Ovary (tissue), 9 donors: ENCODE data around the gene TAF11L7. TPM values are rescaled to one million over a fixed set of nuclear protein-coding genes. Genes with fewer than 3 reads are reported as not detected.
"Not testable (repeated sequence)": the region's sequence is repeated elsewhere in the genome, so short reads cannot be mapped to it uniquely, and the experiment has no call there.

Experiments used
- DNase-seq, 5 donors: peaks; one replicate each; pipeline ENCODE4 v3.0.0-alpha.2; 2019 to 2020
- H3K27ac ChIP-seq, 2 donors: fragments of 200-600 bp; one replicate each; pipeline versions ENCODE4 v1.5.1 to v1.8.0; 2019 to 2022
- H3K27me3 ChIP-seq: fragments of 200-600 bp; one replicate; pipeline ENCODE4 v1.8.0; 2022
- H3K36me3 ChIP-seq: fragments of 200-600 bp; sonication (generic); one replicate; pipeline ENCODE4 v1.5.1; 2019
- H3K4me1 ChIP-seq: one replicate; pipeline ENCODE4 v1.8.1; 2013; ENCODE audit warnings: mild to moderate bottlenecking, moderate library complexity; ENCODE audit not compliant: insufficient read depth
- H3K4me3 ChIP-seq: fragments of 200-600 bp; sonication (generic); one replicate; pipeline ENCODE4 v1.5.1; 2017
- H3K9me3 ChIP-seq, 2 donors: fragments of 200-600 bp in 1 of 2; sonication (generic) in 1 of 2; one replicate each; pipeline versions ENCODE4 v1.5.1 to v1.8.1; 2013 to 2019; ENCODE audit warnings: mild to moderate bottlenecking in 1 of 2, moderate library complexity in 1 of 2
- WGBS, 3 donors: extraction: QIAGEN DNeasy Blood & Tissue Kit in 1 of 3; methylation state at CpG; one replicate each; pipeline versions ENCODE4 v1.1.5 to v1.1.7; 2013 to 2017; 5-methylcytosine and 5-hydroxymethylcytosine counted together
- intact Hi-C, 4 donors: fragments of 100-400 bp; cut with DNase I; formaldehyde crosslinking; loops; one replicate each; pipeline versions ENCODE4 v1.11.0 to v1.15.1; 2022 to 2023
- polyA plus RNA-seq, 2 donors: library from polyadenylated mRNA; stranded (reverse); fragments of 200-250 nt in 1 of 2; fragments of 350-450 nt in 1 of 2; fragmentation: Illumina TruSeq in 1 of 2; extraction: RNeasy Lipid Tissue Mini Kit (QIAGEN cat#74804) in 1 of 2; gene quantifications; one replicate each; pipeline ENCODE4 v1.2.3, GENCODE V29; 2013 to 2014
- small RNA-seq: library from RNA; depleted of rRNA; stranded (forward); fragments of <200 nt; gene quantifications from one replicate; pipeline ENCODE3, GENCODE V24; 2016
- total RNA-seq, 7 donors: library from RNA; depleted of rRNA in 2 of 7; stranded (reverse); fragments of >200 nt in 2 of 7; fragmentation: NEBNext Ultra II Directional in 3 of 7; extraction: Animal tissue kit (Norgen Biotek cat#: 25700) in 3 of 7; gene quantifications; one replicate each; pipeline versions ENCODE4 v1.1.0 to v1.2.4, GENCODE V29; 2016 to 2023
- donor health status: DM: no; HTN: no; CAD: no; lungs with moderate emphysema.
- donor health status: DM: no; HTN: no; CAD: no.
- donor health status: Bipolar disorder and iron deficiency.
- donor health status: DM: yes; HTN: yes; CAD: no.
- donor health status: DM: no; HTN: no; CAD: no.
- donor health status: DM: yes; HTN: yes; CAD: no.

The TAF11L7 gene
- total and polyA plus RNA-seq, 9 donors, result not detected

DNA sequence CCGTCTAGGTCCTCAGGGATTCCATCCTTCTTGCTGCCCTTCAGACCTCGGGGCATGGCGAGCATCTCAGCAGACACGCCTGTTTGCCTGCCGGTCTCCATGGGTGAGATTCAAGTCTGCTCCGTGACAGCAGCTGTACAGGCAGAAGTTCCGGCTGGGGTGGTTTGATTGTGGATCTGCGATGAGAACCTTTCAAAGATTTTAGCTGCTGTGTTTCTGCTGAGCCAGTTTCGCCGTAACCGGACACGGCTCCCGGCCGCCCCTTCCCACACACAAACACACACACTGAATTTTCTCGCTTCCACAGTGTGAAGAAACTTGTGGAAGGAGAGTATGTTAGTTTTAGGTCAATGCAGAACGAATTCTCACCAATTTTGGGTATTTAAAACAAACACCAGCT is 5.3 kb upstream of the TAF11L7 start, which contains the start of gene TAF11L8:
Gene TAF11L8 (minus strand): TSS at position 101 of the 400 bp plus-strand sequence.
- H3K36me3 ChIP-seq, intact Hi-C loops, H3K4me3 ChIP-seq, H3K4me1 ChIP-seq, H3K9me3 ChIP-seq, H3K27me3 ChIP-seq, DNase-seq, H3K27ac ChIP-seq: not testable (repeated sequence)
- WGBS, 3 donors, result no CpG with 5 or more reads among the region's 16 CpGs

Small RNAs within 50 kb of the gene (small RNA-seq; reads per million reads assigned to genes)
- gene AC233724.3 (not detected), gene AC233724.6 (not detected), gene AC233724.7 (not detected)

Other genes with a start within 250 kb of the TAF11L7 start
- not detected for gene TAF11L2, start 87.5 kb downstream of the TAF11L7 start, total RNA-seq
- not detected for gene TAF11L2, start 87.5 kb downstream of the TAF11L7 start, polyA plus RNA-seq
- gene TAF11L3, start 67.4 kb downstream of the TAF11L7 start, total RNA-seq, result not detected
- not detected for gene TAF11L3, start 67.4 kb downstream of the TAF11L7 start, polyA plus RNA-seq
- gene TAF11L4, start 64.0 kb downstream of the TAF11L7 start, total RNA-seq, result not detected
- not detected for gene TAF11L4, start 64.0 kb downstream of the TAF11L7 start, polyA plus RNA-seq
- not detected for gene TAF11L5, start 60.5 kb downstream of the TAF11L7 start, total RNA-seq
- gene TAF11L5, start 60.5 kb downstream of the TAF11L7 start, polyA plus RNA-seq, result not detected
- not detected for gene TAF11L6, start 57.1 kb downstream of the TAF11L7 start, total RNA-seq
- not detected for gene TAF11L6, start 57.1 kb downstream of the TAF11L7 start, polyA plus RNA-seq
- not detected for gene TAF11L8, start 5.2 kb upstream of the TAF11L7 start, total RNA-seq
- gene TAF11L8, start 5.2 kb upstream of the TAF11L7 start, polyA plus RNA-seq, result not detected
- not detected for gene TAF11L9, start 8.6 kb upstream of the TAF11L7 start, total RNA-seq
- not detected for gene TAF11L9, start 8.6 kb upstream of the TAF11L7 start, polyA plus RNA-seq
- not detected for gene TAF11L10, start 12.1 kb upstream of the TAF11L7 start, total RNA-seq
- gene TAF11L10, start 12.1 kb upstream of the TAF11L7 start, polyA plus RNA-seq, result not detected
- not detected for gene TAF11L11, start 18.4 kb upstream of the TAF11L7 start, total RNA-seq
- not detected for gene TAF11L11, start 18.4 kb upstream of the TAF11L7 start, polyA plus RNA-seq
- not detected for gene TAF11L12, start 24.6 kb upstream of the TAF11L7 start, total RNA-seq
- gene TAF11L12, start 24.6 kb upstream of the TAF11L7 start, polyA plus RNA-seq, result not detected
- gene TAF11L13, start 46.3 kb upstream of the TAF11L7 start, total RNA-seq, result not detected
- gene TAF11L13, start 46.3 kb upstream of the TAF11L7 start, polyA plus RNA-seq, result not detected
- gene TAF11L14, start 48.7 kb upstream of the TAF11L7 start, total RNA-seq, result not detected
- not detected for gene TAF11L14, start 48.7 kb upstream of the TAF11L7 start, polyA plus RNA-seq